GM19328 (cell line): ENCODE measurements around the gene HINFP.
"Not testable (repeated sequence)": the region's sequence is repeated elsewhere in the genome, so short reads cannot be mapped to it uniquely, and the experiment has no call there.

Experiments used
- ATAC-seq: cut with Tn5 transposase; IDR thresholded peaks from one replicate; pipeline ENCODE4 v1.9.1; 2021; ENCODE audit warnings: mild to moderate bottlenecking, moderate library complexity; ENCODE audit not compliant: unreplicated experiment

Gene HINFP

DNA sequence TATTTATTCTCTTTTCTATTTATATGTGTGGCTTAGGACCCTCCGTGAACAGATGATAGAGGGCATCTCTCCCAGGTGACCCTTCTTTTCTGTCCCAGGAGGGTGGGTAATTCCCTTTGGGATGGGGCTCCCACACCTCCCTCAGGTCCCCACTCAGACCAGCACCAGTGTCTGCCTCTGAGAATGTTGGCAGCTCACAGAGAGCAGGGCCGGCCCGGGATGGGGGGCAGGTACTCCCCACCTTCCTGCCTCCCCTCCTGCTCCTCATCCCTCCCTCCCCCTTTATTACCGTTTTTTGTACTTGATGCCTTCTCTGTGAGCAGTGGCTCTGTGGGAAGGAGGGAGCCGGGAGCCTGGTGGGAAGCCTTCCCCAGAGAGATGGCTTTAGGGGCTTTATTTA, 4.8 kb upstream of the HINFP start:
- no peak for ATAC-seq

DNA sequence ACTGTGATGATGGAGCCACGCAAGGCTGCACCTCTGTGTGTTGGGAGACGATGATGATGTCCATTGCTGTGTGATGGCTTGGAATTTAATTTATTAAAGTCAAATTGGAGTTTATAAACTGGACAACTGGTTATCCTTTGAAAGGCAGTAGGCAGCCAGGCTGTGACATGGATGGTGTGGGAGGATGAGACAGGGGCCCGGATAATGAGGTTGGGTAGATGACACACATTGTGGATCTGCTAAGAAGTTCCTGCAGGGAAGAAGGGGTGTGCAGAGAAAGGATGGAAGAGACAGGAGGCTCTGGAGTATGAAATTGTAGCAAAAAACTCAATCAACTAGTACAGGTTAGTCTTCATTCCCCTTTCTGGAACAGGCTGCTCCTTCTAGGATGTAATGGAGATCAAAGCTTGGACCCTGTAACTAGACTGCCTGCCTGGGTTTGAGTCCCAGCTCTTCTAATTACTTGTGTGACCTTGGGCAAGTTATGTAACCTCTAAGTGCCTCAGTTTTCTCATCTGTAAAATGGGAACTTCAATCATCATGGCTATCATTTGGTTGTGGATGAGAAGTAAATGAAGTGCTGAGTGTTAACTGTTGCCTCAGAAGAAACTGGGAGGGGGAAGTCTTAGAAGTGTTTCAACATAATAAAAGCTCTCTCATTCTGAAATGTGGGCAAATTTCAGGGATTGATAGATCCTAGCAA, 4.2 kb upstream of the HINFP start:
- no peak for ATAC-seq

DNA sequence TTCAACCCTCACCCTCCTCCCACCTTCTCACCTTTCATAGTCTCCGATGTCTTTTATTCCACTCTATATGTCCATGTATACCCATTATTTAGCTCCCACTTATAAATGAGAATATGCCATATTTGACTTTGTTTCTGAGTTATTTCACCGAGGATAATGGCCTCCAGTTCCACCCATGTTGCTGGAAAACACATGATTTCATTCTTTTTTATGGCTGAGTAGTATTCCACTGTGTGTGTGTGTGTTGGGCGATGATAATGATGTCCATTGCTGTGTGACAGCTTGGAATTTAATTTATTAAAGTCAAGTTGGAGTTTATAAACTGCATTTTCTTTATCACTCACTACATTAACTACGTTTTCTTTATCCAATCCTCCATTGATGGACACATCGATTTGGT, 3.2 kb upstream of the HINFP start:
- ATAC-seq: no peak

DNA sequence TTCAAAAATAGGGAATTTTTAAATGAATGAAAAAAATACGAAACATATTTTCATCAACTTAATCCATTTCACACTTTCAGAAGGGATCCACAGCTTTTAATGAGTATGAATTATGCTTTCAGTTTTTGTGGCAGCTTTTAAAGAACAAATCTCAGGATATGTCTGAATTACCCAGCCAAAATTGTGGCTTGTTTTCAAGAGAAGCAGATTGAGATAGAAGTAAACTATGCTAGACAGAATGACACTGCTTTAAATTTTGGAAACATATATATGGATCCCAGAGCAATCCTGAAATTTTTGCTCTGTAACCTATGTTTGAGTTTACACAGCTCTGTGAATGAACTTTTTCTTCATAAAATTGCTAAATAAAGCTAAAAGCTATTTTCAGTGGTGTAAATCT, 2.4 kb upstream of the HINFP start:
- ATAC-seq: no peak

DNA sequence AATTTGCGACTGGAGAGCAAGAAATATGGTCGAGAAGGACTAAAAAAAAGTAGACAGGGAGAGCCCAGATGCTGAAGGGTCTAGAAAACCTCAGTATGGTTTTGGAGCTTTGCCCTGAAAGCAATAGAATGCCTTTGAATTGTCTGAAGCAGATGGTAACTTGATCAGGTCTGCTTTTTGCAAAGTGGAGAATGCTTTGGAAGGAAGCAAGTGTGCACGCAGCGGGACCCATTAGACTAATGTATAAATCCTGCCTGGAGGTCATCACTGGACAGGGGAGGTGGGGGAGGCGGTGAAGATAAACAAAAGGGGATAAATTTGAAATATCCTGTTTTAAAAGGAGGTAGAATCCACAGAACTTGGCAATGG, 757 bp upstream of the HINFP start:
- no peak for ATAC-seq

DNA sequence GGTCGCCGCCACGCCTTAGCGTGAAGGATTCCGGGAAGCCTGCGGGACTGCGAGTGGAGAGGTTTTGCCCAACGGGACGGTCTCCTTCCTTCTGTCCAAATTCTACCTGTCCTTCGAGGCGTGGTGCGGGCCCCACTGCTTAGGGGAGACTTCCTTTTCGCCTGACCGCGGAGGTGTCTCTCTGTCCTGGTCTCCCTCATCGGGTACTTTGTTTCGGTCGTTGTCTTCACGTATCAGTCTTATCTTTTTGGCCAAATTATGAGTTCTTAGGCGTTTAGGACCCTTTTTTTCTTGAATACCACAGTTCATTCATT, 388 bp downstream of the HINFP start:
- ATAC-seq: no peak

DNA sequence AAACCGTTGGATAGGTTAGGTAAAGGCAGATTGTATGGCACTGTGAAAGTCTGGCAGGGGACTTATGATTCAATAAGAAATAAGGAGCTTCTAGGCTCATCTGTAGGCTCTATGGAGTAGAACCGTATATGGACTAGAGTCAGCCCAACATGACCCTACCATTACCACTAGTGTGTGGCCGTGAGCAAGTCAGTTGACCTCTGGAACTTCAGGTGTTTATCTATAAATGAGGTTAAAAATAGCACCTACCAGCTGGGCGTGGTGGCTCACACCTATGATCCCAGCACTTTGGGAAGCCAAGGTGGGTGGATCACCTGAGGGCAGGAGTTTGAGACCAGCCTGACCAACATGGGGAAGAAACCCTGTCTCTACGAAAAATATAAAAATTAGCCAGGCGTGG, 4.4 kb downstream of the HINFP start:
- ATAC-seq: no peak

DNA sequence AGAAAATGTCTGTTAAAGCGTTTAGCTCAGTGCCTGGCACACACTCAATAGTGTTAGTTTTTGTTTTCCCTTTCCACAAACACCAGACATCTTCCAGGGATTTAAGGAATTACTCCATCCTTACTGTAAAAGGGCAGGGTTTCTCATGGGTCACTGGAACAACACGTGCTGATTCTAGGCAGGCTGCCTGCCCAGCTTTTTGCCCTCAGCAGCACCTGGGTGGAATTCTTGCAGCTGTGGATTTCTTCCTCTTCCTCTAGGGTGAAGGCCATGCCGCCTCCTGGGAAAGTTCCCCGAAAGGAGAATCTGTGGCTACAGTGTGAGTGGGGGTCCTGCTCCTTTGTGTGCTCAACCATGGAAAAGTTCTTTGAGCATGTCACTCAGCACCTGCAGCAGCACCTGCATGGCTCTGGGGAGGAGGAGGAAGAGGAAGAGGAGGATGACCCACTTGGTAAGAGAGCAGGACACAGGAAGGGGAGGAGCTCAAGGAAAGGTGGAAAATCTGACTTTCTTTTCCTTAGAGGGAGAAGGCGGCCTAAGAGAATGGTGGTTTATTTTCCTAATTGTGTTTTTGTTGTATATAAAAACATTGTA, 5.4 kb downstream of the HINFP start:
- ATAC-seq: no peak

DNA sequence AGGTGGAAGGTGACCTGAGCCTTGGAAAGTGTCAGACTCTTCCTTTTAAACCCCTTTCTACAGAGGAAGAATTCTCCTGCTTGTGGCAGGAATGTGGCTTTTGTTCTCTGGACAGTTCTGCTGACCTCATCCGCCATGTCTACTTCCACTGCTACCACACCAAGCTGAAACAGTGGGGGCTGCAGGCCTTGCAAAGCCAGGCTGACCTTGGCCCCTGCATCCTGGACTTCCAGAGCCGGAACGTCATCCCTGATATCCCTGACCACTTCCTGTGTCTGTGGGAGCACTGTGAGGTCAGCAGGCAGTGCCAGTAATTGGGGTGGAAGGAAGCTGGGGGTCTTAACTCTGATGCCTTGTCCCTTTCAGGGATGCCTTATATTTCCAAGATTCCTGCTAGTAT, 9.3 kb downstream of the HINFP start:
- no peak for ATAC-seq

DNA sequence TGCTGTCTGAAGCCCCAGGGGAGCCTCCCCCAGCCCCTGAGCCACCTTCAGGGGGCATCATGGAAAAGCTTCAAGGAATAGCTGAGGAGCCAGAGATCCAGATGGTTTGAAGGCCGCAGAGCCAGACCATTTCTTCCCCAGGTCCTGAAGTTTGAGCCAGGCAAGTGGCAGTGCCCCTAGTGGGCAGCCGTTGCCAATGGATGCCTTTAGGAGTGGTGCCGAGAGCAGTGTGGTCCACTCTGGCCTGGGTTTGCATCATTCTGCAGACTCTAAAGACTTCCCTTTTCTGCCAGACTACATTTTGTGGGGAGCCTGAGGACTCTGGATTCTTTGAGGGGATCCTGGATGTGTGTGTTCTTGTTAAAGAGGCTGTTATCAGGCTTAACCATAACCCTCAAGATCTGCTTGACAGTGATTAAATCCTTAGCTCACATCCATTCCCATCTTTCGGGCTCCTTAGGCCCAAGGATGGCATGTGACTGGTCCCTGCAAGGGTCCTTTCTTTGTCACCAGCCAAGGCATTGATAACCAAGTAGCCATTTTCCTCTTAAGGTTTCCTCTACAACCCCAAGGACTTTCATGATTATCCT, 13.1 kb downstream of the HINFP start:
- no peak for ATAC-seq

DNA sequence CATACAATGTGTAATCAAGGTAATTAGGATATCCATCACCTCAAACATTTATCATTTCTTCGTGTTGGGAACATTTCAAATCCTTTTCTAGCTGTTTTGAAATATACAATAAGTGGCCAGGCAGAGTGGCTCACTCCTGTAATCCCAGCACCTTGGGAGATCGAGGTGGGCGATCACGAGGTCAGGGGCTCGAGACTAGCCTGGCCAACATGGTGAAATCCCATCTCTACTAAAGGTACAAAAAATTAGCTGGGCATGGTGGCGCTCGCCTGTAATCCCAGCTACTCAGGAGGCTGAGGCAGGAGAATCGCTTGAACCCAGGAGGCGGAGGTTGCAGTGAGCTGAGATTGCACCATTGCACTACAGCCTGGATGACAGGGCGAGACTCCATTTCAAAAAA, 17.9 kb downstream of the HINFP start:
- ATAC-seq: not testable (repeated sequence)

DNA sequence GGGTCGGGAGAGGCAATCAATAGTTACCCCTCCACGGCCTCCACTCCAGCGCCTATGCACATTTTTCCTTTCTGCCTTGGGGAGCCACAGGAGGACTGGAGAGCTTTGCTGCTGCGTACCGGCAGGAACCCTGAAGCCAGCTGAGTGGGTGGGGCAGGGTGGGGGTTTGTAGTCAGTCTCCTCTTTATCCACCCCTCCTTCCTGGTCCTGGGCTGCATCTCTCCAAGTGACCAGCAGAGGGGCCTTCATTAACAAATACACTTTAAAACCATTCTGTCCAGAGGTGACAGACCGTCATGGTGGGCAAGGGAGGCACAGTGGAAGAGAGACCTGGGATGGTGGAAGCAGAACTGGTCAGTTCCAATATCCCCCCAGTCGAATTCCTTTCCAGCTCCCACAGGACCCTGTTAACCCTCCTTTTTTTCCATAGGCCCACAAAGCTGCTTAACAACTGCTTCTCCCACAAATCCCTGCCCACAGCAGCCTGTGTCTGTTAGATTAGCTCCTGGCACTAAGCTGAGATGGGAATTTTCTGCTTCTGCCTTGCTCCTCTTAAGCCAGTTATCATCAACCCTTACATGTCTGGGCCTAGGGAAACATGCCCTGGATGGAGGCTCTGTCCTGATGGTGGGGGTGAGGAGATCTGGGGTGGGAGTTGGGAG, 23.6 kb downstream of the HINFP start:
- no peak for ATAC-seq

DNA sequence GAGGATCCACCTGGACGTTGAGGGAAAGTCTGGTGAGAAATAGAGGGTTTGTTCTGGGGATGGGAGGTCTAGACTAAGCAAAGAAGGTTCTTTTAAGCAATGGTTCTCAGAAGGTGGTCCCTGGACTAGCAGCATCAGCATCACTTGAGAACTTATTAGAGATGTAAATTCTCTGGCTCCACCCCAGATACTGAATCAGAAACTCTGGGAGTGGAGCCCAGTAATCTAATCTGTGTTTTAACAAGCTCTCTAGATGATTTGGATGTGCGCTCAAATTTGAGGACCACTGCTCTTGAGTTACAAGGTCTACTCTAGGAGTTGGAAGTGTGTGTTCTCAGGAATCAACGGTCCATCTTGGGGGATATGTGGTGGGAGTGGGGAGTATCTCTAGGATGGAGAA, 24.2 kb downstream of the HINFP start:
- no peak for ATAC-seq

DNA sequence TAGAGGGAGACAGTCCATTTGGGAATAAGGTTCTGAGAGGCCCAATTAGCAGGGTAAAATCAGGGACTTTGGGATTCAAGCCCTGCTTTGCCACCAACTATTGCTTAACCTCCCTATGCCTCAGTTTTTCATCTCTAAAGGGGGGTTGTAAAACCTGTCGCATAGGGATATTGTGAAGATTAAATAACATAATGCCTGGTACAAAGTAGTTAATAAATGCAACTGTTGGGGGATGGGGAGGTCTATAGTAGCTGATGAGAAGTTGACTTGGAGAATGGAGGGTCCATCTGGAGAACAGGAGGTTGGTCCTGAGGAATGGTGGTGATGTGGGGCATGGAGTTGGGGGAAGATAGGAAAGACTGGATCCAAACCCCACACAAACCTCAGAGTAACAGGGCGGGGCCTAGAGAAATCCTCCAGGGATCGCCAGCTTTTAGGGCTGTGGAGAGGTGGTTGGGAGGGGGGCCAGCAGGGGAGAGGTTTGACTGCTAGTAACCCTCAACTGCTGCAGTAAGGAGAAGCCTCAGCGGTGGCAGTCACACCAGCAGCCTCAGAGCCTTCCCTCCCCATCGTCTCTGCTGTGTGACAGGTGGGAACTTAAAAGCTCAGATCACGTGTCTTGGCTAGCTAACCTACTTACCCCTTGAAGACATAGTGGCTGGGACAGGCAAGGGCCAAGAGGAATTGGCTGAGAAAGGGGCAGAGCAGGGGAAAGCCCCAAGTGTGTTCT, 26.4 kb downstream of the HINFP start:
- no peak for ATAC-seq

DNA sequence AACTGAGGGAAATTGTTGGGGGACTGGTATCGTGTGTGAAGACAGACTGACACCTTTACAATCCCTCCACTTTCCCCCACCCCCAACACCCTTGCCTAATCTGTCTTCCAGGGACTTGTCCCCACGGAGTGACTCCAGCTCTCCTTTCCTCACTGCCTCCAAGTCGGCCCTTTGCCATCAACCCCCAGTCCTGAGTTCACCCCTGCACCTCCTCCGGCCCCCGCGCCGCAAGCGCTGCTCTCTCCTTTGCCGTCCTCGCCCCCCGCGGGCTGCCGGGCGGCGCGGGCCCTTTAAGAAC, 27.3 kb downstream of the HINFP start:
- no peak for ATAC-seq

DNA sequence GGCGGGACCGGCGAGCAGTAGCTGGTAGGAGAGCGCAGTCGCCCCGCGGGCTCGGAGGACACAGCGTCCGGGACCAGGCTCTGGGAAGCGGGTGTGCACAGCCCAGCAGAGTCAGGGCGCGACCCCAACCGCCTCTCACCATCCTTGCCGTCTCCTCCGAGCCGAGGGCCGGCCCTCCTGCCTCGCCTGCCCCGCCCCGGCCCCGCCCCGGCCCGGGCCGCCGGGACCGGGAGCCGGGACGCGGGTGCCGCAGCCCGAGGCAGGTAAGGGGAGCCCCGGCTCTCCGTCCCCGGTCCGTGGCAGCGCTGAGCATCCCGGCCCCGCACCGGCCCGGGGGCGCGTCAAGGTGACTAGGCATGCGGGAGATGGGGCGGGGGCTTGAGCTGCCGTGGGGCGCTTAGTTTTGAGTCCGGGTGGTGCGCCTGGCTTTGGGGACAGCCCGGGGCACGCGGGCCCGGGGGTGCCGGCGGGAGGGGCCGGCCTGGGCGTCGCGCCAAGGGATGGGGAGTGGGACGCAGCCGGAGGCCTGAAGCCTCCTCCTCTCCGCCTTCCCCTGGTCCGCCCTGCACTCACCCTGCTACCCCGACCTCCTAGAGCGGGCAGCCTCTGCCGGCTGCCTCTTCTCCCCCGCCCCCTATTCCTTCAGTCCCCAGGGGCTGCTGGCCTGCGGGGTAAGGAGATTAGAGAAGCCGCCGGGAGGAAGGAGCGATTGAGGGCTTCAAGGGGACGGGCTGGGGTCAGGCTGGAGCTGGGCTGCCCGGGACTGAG, 27.8 kb downstream of the HINFP start, which contains the start of gene ABCG4:
TSS of gene ABCG4 (plus strand) at position 35 of the 768 bp plus-strand sequence. CDS start 914 bp downstream, outside the sequence.
- no peak for ATAC-seq

DNA sequence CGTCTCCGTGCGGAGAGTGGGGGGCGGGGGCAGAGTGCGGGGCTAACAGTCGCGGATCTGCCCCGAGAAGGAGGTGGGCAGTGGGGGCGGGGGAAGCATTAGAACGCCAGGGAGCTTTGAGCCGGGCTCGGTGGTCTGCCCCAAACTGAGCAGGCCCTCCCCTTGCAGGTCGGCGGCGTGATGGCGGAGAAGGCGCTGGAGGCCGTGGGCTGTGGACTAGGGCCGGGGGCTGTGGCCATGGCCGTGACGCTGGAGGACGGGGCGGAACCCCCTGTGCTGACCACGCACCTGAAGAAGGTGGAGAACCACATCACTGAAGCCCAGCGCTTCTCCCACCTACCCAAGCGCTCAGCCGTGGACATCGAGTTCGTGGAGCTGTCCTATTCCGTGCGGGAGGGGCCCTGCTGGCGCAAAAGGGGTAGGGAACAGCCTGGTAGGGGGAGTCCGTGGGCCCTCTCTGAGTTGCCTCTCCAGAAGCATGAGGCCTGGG, 28.5 kb downstream of the HINFP start:
- no peak for ATAC-seq

DNA sequence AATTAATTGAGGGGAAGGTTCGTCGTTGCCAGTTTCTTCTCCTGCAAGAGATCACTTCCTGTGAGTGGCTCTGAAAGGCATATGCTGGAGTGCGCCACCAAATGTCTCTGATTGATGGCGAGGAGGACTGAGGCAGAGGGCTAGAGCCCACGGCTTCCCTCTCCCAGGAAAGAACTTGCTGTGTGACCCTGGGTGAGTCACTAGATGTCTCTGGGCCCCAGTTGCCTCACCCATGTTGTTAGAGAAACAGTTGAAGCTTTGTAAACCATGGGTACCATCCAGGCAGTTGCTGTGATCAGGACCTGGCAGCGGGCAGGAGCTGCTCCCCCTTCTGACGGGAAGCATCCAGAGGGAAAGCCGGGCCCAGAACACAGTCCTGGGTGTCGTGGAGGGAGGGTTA, 30.7 kb downstream of the HINFP start:
- no peak for ATAC-seq

DNA sequence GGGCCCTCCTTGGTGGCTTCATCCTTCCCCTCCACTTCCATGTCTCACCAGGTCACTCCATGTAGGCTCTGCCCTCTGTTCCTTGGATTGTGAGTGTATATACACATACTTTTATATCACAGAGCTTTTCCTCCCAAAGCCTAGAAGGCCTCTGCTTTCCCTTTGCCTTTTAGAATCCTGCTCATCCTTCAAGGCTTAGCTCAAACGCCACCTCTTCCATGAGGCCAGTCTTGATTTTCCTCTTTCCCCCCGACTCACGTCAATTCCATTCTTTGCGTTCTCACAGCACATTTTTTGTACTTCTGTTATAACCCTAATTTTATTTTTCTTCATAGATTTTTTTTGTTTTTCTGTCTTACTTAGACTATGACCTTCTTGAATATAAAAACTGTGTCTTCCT, 31.2 kb downstream of the HINFP start:
- ATAC-seq: no peak

DNA sequence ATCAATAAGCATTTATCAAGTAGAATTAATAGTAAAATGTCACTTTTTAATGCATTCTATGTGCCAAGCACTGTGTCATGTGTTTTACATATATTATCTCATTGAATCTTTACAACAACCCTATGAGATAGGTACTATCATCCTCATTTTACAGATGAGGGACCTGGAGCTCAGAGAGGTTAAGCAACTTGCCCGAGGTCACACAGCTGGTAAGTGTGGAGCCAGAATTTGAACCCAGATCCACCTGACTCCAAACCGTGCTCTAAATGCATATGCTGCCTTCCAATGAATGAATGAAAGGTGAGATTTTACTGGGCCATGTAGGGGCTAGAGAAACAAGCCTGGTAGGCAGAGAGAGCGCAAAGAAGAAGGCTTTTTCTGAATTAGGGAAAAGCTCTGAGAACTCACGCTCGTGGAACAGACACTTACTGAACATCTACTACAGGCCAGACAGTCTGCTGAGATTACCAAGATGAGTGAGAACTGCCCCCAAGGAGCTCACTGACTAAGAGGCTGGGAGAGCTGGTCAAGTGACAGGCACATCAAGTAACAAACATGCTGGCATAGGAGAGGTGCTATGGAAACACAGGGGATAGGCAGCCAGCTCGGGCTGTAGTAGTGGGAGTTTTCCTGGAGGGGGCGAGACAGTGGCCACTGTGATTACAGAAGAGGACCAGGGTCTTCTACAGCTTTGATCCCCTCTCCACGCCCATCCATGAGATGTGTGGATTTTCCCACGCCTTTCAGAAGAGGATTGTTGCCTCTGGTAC, 31.9 kb downstream of the HINFP start:
- ATAC-seq: no peak
